ENCODE measurements around the gene FBXO7.
"Not testable (repeated sequence)": the region's sequence is repeated elsewhere in the genome, so short reads cannot be mapped to it uniquely, and the experiment has no call there.

The FBXO7 gene

DNA sequence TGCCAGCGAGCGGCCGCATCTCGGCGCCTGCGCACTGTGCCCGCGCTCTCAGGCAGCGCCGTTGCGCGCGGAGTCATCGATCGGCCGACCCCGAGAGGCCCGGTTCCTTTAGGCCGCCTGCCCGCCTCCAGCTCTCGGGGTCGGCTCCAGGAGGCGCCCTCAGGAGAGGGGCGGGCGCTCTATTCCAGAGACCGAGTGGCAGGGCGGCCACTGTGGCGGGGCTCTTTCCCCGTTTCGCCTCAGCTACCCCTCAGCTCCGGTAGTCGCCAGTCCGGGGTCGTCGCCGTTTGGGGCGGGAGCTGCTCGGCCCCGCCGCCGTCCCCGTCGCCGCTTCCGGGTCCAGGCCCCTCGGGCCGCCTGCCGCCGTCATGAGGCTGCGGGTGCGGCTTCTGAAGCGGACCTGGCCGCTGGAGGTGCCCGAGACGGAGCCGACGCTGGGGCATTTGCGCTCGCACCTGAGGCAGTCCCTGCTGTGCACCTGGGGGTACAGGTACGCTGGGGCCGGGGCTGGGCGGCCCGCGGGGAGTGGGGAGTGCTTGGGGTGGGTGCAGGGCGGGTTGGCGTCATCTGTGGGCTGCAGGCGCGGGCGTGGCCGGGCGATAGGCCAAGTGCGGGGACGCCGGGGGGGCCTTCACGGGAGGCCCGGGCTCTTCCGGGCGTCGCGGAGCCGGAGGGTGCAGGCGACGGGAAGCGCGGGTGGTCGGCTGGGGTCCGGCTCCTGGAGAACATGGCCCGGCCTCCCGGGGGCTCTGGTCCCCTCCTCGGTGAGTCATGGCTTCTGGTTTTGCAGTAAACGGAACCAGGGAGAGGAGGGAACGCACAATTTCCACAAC, at the start of gene FBXO7:
FBXO7 (plus strand) TSS at position 177 of the 833 bp plus-strand sequence; CDS start at position 369, 192 bp downstream.
- peak; percentile 83 to 92 (median 89) for DNase-seq

DNA sequence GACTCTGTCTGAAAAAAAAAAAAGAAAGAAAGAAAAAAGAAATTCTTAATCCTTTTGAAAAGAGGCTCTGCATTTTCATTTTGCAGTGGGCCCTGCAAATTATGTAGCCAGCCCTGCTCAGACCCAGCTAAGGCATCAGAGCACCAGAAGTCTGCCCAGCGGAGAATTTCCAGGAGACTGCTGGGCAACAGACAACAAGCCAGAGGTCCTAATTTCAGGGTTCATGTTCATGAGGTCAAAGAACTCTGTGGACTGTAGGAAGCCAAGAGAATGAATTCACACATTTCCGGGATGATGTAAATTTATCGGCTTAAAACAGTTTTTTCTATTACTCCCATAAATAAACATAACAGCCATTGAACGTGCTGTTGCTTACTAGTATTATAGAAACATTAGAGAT, 47.7 kb upstream of the FBXO7 start:
- DNase-seq = no peak

DNA sequence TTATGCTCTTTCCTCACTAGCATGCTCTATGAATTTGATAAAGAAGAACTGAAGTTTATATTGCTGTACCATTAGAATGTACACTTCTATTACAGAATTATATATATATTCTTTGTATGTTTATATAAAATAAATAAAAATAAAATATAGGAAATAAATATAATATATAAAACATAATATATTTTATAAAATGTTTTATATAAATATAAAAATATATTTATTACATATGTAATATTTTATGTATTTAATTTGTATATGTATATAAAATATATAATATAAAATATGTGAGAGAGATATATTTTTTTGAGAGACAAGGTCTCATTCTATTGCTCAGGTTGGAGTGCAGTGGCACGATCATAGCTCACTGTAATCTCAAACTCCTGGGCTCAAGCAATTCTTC, 44.3 kb upstream of the FBXO7 start:
- DNase-seq = no peak

DNA sequence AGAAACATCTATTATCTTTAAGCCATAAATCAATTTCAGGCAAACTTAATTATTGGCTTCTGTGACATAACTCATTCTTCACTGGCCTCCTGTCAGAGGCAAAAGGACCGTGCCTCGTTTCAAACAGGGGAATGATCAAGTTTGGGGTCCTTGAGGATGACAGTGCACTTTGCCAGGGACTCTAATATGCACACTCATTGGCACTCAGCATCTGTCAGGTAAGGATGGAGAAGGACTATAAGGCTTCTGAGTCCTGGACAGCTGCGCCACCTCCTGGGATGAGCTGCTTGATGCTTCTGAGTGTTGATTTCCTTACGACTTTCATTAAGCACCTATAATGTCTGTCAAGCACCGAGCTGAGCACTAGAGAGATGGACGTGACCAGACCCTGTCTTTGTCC, 30.5 kb upstream of the FBXO7 start:
- DNase-seq = peak; percentile 23 to 74 (median 32)

DNA sequence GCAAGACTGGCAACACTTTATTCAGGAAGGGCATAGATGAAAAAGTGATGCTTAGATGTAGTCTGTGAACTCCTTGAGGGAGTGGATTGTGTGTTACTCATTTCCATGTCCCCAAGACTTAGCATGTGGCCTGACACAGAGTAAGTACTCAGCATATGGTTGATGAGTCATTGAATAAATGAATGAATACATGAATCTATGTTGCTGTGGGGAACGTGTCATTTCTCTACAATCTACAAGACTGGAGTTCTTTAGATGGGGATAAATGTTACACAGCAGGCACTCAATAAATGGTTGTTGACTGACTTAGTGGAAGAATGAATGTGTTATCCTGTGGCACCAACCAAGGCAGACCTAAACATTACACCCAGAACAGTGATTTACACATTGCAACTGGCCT, 28.3 kb upstream of the FBXO7 start:
- DNase-seq = no peak

DNA sequence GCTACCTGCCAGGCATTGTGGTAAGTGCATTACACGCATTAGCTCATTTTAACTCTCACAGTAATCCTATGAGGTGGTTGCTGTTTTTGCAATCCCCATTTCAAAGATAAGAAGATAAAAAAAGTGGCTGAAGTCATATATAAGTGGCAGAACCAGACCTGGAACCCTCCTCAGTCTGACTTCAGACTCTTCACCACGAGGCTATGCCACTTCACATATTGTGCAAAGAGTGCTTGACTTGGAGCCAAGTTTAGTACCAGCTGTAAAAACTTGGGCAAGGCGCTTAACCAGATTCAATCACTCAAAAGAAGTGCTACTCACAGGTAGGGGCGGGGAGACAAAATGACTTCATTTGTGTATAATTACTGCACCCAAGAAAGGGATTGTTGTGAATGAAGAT, 25.6 kb upstream of the FBXO7 start:
- DNase-seq = peak in 1 of 3 experiments; percentile 26

DNA sequence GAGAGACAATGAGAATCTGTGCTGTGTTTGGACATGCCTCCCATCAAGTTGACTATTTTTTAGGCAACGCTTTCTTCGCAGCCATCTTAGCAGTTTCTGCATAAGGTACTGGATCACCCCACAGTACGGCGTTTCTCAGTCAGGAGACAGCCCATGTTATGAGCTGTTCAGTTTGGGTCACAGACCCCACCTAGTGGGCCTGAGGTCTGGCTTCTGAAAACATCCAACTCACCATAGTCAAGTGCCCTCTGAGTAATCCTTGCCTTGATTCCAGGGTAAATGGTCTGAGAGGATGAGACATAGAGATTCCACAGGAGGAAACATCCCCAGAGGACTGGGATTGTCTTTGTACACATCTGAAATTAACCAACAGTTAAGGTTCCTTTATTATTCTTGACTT, 17.6 kb upstream of the FBXO7 start:
- no peak for DNase-seq

DNA sequence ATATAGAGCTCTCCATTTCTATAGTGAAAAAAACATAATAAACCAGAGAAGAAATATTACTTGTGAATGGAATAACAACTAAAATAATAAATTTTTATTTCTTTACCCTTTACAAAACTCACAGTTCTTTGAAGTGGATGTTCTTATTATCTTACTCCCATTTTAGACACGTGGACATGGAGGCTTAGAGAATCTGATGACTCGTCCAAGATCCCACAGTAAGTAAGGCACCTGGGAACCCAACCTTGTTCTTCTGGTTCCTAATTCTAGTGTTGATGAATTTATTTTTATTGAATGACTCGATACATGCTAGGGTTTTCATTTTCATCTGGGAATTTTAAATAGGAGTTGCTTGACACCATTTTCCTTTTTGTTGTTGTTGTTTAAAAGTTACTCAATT, 12.2 kb upstream of the FBXO7 start:
- no peak for DNase-seq

DNA sequence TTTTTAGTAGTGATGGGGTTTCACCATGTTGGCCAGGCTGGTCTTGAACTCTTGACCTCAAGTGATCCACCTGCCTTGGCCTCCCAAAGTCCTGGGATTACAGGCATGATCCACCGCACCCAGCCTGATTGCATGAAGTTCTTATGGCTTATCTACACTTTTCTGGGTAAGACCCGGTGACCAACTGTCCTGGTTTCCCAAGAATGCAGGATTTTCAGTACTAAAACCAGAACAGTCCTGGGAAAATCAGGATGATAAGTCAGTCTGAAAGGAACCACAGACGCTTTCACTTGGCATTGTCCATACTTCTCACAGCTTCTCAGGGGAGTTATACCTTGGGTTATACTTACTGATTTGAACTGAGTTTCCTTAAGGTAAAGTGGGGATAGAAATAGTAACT, 8.9 kb upstream of the FBXO7 start:
- no peak for DNase-seq

DNA sequence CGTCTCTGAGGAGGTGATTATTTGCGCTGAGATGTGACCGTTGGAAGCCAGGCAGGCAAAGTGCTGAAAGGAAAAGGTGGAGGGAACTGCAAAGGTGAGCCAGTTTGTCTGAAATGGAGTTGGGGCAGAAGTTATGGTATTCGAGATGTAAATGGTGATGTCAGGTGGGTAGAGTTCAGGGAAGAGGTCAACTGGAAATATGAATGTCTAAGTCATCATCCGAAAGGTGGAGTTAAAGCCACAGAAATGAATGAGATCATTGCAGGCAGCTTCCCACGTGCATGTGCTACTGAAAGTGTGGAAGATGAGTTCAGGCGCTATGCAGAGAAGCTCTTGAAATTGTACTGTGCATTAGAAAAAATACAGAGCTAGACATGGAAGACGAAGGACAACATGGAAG, 8.1 kb upstream of the FBXO7 start:
- DNase-seq = no peak

DNA sequence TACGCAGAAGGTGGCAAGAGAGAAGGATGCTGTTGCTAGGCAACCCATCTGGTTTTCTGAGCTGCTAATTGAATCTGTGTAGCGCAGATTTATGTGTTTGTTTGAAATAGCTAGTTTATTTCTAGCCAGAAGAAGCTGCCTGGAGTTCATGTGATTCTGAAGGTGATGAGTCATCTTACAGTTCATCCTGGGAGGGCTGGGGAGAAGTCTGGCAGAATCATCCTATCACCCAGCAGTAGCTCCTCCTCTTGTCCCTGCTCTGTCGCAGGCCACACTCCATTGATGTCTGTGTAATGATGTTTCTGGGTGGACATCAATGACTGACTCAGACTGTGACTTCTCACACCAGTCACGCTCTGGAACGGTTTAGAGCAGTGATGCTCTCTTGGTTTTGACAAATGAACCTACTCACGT, 4.8 kb upstream of the FBXO7 start:
- peak in 2 of 3 experiments; percentile 77 to 89 for DNase-seq

DNA sequence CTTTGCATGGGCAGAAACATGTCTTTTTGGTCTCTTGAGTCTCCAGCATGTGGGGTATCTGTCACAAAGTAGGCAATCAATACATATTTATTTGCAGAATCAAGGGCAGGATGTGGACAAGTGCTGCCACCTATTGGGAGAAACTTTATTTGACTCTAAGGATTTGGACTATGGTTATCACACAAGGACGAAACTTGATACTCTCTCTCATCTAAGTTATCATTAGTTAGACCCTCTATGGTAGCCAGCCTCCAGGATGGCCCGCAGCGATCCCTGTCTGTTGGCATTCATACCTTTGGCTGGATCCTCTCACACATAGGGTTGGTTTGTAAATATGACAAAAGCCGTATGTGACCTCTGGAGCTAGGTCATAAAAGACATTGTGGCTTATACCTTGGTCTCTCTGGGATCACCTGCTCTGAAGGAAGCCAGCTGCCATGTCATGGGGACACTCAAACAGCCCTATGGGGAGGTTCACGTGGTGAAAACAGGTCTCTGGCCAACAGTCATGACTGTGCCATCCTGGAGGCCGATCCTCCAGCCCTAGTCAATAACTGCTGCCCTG, 1.1 kb upstream of the FBXO7 start:
- peak; percentile 56 to 83 (median 66) for DNase-seq

DNA sequence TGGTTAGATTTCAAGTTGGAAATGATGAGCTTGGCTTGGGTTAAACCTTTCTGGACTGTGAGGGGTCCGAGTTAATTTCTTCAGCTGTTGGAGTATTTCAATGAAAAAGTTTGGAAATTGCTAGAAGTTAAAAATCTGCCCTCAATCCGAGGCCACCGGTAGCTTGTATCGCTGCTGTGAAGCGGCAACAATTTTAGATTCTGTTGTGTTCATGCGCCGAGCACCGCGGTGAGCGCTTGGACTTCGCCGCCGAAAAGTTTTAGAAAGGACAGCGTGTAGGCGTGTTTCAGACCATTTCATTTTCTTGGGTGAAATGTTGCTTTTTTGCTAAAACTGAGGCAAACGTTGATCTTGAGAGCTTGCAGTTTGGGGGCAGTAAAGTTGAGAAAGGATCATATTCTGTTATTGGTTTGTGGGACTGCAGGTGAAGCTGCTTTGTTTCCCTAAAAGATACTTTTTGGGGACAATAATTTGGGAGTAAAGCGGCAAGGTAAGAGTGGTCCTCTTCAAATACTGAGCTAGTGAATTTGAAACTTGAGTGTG, 928 bp downstream of the FBXO7 start:
- DNase-seq = peak in 2 of 3 experiments; percentile 8 to 68

DNA sequence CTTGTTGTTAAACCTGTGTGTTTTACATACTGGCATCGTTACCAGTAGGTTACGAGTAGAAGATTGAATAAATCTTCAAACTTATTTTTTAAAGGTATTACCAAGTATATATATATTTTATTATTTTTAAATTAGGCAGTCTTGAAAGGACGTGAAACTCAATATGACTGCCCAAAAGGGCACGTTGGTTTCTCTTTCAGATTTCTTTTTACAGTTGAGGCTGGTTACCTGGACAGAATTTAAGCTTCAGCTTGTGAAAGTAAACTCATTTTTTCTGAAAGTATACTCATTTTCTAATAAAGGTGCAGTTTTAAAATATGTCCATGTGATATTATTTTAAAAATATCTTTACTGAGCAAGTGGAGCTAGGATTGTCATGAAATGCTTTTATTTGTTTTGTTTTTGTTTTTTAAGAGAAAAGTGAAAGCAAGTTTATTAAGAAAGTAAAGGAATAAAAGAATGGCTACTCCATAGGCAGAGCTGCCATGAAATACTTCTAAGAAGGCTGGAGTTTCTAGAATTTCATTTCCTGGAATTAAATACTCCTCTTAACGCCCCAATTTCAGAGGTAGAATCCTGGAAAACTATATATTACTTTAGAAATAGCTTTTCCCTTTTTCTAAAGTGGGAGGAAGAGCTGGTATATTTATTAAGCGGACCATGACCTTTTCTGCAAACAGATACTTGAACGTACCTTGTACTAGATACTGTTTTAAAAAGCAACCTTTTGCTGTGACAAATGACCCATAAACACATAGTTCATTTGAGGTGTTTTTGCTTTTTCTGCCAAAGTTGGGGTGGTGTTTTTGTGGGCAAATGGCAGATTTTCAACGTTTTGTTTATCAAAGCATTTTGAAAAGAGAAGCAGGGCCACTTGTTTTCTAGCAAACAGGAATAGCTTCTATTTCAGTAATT, 1.9 kb downstream of the FBXO7 start:
- DNase-seq = no peak

DNA sequence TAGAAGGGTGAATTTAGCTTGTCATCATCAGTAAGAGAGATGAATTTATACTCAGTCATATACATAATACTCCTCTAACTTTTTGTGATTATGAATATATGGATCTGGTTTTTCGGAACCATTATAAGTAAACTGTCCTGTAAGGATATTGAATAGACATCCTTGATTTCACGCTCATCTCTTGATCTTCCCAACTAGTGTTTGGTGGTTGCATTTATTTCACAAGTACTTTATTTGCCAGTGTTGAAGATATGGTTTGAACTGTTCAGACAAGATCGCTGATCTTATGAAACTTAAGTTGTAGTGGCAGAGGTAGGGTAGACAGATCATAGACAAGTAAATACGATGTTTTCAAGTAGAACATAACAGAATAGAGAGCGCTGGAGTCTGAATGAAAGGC, 3.0 kb downstream of the FBXO7 start:
- no peak for DNase-seq

DNA sequence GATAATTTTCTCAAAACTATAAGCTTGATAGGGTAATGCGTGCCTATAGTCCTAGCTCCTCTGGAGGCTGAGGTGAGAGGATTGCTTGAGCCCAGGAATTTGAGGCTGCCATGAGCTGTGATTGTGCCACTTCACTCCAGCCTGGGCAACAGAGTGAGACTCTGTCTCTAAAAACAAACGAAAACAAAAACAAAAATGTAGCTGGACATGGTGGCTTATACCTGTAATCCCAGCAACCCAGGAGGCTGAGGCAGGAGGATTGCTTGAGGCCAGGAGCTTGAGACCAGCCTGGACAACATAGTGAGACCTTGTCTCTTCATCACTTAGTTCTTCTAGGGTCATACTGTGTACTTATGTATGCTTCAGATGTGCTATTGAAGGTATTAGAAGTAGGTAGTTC, 3.9 kb downstream of the FBXO7 start:
- not testable (repeated sequence) for DNase-seq

DNA sequence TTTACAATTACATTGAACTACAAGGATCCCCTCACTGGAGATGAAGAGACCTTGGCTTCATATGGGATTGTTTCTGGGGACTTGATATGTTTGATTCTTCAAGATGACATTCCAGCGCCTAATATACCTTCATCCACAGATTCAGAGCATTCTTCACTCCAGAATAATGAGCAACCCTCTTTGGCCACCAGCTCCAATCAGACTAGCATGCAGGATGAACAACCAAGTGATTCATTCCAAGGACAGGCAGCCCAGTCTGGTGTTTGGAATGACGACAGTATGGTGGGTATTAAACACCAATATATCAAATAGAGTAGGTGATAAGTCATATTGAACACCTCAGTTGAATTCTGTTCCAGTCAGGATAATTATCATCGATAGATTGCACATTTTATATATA, 4.4 kb downstream of the FBXO7 start:
- DNase-seq = no peak

DNA sequence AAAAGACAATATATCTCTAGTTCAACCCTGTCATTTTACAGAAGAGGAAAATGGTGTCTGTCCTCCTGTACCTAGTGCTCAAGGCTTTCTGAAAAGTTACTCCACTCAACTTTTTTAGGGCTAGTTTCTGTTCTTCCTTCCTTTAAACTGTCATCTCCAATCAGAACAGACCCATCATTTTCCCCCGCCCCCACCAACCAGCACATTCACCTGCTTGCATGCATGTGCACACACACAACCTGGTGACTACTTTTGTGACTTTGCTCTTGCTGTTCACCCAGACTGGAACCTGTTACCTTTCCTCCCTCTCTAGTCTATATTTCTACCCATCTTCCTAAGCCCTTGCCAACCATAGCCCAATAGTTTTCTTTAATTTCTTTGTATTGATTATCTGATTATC, 5.6 kb downstream of the FBXO7 start:
- no peak for DNase-seq

DNA sequence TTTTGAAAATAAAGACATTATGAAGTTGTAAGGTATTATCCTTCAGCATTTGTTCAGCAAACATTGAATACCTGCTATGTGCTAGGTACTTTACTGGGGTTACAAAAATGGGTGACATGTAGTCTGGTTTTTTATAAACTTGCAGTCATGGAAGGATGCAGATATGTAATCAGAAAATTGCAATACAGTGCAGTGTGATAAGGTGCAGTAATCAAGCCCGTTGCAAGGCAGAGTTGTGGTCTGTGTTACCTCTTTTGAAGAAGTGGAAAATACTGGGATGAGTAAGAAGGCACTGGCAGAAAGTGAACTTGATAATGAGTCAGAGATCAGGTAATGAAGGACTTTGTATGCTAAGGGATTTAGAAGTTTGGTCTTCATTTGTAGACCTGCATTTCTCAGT, 8.1 kb downstream of the FBXO7 start:
- no peak for DNase-seq

DNA sequence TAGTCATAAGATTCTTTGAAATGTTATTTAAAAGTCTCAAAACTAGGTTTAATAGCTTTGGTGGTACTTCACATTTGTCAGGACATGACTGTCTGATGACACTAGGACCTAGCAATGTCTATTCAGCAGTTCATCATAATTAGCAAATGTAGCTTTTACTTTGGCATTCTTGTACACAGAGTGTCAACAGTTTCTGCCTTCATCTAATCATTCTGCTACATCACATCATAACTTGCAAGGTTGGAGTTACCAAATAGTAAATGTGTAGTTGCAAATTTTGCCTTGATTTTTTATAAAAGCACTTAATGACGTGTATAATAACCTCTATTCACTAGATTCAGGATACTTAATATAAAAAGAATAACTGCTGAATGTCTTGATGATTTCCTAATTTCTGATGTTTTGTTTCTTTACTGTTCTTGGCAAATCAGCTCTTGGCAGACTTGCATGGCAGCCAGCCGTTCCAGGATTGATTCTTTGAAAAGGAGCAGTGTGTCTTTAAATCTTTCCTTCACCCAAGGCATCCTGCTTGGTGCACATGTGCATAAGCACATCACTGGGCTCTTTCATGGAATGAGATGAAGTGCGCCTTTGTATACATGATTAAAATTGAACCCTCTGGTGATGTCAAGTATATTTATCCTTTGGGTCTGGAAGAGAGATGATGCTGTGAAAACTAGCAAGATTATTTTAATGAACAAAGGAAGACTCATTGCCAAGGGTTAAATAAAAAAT, 12.2 kb downstream of the FBXO7 start:
- no peak for DNase-seq

DNA sequence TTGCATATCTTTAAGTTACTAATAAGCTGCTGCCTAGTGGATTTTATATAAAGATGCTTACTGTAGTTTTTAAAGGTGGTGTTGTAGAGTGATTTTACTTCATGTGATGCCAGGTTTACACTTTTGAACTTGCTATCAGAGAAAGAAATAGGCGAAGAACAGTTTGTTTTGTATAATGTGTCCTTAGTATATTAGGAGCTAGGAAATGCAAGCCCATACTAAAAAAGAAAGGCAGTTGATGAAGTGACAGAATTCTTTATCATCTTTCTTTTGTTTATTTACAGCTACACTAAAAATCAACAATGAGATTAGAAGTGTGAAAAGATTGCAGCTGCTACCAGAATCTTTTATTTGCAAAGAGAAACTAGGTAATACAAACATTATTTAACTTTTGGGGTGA, 12.8 kb downstream of the FBXO7 start:
- DNase-seq = no peak

DNA sequence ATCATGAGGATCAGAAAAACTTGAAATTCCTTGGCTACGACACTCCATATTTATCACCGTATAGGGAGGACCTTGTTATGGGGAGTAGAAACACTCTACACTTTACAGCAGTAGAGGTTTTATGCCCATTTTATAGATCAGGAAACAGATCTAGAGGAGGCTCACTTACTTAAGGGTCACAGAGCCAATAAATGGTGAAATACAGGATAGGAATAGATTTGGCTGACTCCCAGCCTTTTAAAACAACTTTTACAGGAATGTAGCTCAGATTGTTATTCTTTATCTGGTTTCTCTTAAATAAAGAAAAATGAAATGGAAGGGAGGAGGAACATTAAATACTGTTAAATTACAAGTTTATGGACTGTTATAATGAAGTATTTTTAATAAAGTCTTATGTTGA, 14.8 kb downstream of the FBXO7 start:
- no peak for DNase-seq

DNA sequence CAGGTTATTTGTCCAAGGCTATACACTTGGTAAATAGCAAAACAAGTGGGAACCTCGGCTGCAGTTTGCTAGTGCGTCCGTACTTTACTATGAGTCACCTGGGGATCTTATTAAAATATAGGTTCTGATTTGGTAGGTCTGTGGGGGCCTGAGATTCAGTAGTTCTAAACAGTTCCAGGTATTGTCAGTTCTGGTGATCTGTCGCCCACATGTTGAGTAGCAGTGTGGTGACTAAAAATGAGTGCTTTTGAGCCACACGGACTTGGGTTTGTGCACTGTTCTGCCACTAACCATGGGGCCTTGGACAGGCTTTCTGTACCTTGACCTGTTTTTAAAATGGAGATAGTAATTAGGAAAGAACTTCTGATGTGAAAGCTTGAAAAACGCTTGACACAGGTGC, 15.7 kb downstream of the FBXO7 start:
- DNase-seq = no peak

All from NCI-H1417 (cell line).